Retinal pigment epithelial cell (primary cell): ENCODE data around the gene DHRS3.

Experiments
- DNase-seq: peaks from one replicate; pipeline ENCODE4 v3.0.0-alpha.2; 2010; ENCODE audit warnings: low read depth
- H3K4me3 ChIP-seq: 2 replicates; pipeline ENCODE4 v1.5.1; 2011; ENCODE audit warnings: mild to moderate bottlenecking, low read length, control low read depth, moderate library complexity
- TF ChIP-seq, protein P1 (sequence below): conservative IDR thresholded peaks from 2 replicates; pipeline ENCODE4 v1.5.1; 2011; ENCODE audit warnings: low read depth, low read length, control low read depth, inconsistent platforms

The DHRS3 gene

DNA sequence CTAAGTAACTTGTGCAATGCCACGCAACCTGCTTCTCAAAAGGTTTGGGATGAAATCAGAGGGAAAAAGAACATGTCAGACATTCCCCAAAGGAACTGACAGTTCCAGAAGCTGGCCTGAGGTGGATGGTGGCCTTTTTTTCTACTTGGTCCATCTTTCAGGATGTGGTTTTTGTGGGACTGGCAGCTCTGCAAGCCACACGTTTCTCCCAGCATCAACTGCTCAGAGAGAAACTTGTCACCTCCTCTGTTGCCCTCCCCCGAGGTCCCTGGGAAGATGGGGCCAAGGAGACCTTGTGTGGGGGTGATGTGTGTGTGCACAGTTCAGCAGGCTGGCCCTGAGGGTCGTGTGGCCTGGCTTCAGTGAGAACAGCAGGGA lies 2.5 kb upstream of the DHRS3 start:
- TF ChIP-seq, protein P1, sequence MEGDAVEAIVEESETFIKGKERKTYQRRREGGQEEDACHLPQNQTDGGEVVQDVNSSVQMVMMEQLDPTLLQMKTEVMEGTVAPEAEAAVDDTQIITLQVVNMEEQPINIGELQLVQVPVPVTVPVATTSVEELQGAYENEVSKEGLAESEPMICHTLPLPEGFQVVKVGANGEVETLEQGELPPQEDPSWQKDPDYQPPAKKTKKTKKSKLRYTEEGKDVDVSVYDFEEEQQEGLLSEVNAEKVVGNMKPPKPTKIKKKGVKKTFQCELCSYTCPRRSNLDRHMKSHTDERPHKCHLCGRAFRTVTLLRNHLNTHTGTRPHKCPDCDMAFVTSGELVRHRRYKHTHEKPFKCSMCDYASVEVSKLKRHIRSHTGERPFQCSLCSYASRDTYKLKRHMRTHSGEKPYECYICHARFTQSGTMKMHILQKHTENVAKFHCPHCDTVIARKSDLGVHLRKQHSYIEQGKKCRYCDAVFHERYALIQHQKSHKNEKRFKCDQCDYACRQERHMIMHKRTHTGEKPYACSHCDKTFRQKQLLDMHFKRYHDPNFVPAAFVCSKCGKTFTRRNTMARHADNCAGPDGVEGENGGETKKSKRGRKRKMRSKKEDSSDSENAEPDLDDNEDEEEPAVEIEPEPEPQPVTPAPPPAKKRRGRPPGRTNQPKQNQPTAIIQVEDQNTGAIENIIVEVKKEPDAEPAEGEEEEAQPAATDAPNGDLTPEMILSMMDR: no peak
- DNase-seq: no peak

DNA sequence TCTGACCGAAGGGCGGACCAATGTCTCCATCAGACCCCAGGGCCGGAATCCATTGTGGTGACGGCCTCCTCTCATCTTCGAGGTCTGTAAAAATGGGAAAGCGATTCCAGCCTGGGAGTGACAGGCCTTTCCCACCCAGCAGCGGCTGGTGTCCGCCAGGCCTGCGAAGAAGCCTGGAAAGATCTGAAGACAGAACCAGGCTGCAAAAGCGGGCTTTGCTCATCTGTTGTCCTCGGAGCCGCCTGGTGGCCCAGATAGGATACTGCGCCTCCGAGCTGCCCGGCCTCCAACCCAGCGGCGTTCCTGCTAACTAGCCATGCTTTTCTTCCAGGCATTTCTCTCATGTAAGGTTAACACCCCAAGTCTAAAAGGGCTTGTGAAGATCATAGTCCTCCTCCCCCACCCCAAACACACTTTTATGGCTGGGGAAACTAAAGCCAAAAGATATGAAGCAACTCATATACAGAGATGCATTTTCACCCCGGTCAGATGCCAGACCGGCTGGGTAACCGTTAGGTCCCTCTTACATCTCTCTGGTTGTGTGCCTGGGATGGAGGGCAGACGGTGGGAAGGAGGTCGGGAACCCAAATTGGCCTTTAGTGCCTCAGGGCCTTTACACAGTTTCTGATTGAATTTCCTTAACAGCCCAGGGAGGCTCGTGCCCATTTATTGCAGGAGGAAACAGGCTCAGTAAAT lies 1.9 kb upstream of the DHRS3 start:
- peak overlapping the region; percentile 85 for H3K4me3 ChIP-seq
- TF ChIP-seq, protein P1: peak; percentile 89
- DNase-seq: no peak

More for the DNA sequence above, 2.5 kb upstream of the DHRS3 start:
- peak overlapping the region; percentile 36 for H3K4me3 ChIP-seq

DNA sequence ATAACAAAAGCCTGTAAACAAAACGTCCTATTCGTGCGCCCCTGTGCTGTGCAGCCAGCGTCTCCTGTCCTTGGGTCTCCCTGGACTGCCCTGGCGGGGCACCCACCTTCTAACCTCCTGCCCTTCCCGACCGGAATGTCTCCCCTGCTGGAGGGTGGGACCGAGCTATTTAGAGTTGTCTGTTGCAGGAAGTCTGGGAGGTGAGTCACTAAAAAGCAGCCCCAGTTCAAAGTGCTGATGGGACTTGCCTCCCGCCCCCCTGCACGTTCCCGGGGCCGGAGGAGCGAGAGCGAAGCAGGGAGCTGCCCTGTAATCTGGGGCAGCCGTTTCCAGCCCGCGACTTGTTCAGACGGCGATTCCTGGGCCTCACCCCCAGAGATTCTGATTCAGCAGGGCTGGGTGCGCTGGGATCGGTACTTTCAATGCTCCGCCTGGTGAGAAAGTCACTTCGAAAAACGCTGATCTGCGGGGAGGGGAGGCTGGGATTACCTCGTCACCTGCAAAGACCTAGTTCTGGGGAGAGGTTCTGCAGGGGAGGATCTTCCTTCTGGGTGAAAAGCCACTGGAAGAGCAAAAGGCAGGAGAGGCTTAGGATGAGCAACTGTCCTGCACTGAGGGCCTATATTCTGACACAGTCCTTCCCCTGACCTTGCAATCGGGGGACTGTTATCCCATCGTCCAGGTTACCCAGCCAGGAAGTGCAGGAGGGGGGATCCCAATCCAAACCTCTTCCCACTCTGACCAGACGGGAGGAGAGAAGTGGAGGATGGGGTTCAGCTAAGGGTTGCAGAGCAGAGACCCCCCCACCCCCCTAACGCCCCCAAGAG lies 1.2 kb upstream of the DHRS3 start:
- H3K4me3 ChIP-seq: peak overlapping the region; percentile 85
- DNase-seq: peak; percentile 72
- TF ChIP-seq, protein P1: no peak

DNA sequence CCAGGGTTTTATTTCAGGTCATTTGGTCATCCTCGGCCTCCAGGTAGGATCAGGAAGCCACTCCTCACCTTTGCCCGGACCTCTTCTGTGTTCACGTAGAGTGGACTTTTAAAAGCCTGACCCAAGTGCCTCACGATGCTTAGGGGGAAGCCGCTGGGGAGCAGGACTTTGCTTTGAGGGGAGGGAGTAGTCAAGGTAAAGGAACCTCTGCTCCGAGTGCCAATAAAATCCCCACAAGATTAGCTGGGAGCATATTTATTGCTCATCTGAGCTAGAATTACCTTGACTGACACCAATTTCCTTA lies 603 bp upstream of the DHRS3 start:
- H3K4me3 ChIP-seq: peak overlapping the region; percentile 85
- TF ChIP-seq, protein P1: no peak
- no peak for DNase-seq

GRCh38 chr1:12617511-12617900 lies 504 bp downstream of the DHRS3 start:
- TF ChIP-seq, protein P1: no peak
- peak overlapping the region; percentile 85 for H3K4me3 ChIP-seq
- no peak for DNase-seq

DNA sequence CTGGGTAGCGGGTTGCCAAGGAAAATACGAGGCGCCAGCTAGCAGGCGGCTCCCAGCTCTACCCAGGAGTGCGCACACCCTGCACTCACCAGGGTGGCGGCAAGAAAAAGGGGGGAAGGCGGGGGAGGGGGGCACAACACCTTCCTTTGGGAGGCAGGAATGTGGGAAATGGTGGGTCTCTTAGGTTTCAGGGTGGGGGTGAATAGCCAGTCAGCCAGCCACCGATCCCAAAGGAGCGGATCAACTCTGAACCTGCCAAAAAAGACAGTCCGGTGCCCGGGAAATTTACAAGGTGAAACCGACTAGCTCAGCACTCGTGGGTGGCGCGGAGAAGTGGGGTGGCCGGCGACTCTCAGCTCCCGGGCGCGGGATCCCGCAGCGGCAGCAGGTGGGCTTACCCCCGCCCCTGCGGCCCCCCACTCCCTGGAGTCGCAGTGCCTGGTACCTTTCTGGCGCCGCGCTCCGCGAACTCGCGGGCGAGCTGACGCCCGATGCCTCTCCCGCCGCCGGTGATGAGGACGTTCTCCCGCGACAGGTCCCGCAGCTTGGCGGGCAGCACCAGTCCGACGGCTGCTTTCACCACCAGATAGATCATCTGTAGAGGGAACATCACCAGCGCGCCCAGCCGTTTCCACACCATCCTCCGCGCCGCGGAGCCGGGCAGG lies 1.2 kb downstream of the DHRS3 start:
- peak overlapping the region; percentile 85 for H3K4me3 ChIP-seq
- TF ChIP-seq, protein P1: no peak
- DNase-seq: no peak
